ENCODE data around the gene MTARC2. TPM values are rescaled to one million over a fixed set of nuclear protein-coding genes. Genes with fewer than 3 reads are reported as not detected.
A peak's percentile ranks its signal among the peaks of the same experiment; 100 is the strongest.

The MTARC2 gene
- total RNA-seq, 2 donors from 2014 or later, result 30.4 to 32.1 TPM

- H3K4me1 ChIP-seq (ENCODE audit: control insufficient read depth in 1 of 2, low read depth in 2 of 2), result peaks cover 7 to 16% of the 10 kb centered on the region in 2 donors
- no peak for TF ChIP-seq CTCF (IDR thresholded peaks at IDR 0.05)
- peaks cover 3% of the 10 kb centered on the region for H3K36me3 ChIP-seq
- H3K9me3 ChIP-seq, result no peaks in the 10 kb centered on the region
- H3K4me3 ChIP-seq, result no peak overlapping the region
- no peak overlapping the region for H3K27ac ChIP-seq
- DNase-seq (ENCODE audit: low spot score) (no peak), ATAC-seq (ENCODE audit: insufficient number of reproducible peaks, low FRiP score, low read depth) (no peak)
- H3K27me3 ChIP-seq (replicated peaks; ENCODE audit: insufficient read depth), result no peaks in the 10 kb centered on the region
Observed at GRCh38 chr1:220815409-220815808, 67.3 kb downstream of the MTARC2 start.

GRCh38 chr1:220817907-220818306 lies 69.8 kb downstream of the MTARC2 start:
- H3K27me3 ChIP-seq (replicated peaks; ENCODE audit: insufficient read depth), result no peaks in the 10 kb centered on the region
- no peak overlapping the region for H3K27ac ChIP-seq
- ATAC-seq (ENCODE audit: insufficient number of reproducible peaks, low FRiP score, low read depth), result no peak
- H3K9me3 ChIP-seq, result no peaks in the 10 kb centered on the region
- H3K36me3 ChIP-seq, result peaks cover 3% of the 10 kb centered on the region
- TF ChIP-seq CTCF (IDR thresholded peaks at IDR 0.05), result no peak
- no peak for DNase-seq (ENCODE audit: low spot score)
- peaks cover 7 to 16% of the 10 kb centered on the region in 2 donors for H3K4me1 ChIP-seq (ENCODE audit: control insufficient read depth in 1 of 2, low read depth in 2 of 2)
- no peak overlapping the region for H3K4me3 ChIP-seq

- no peak overlapping the region for H3K27ac ChIP-seq
- H3K27me3 ChIP-seq (replicated peaks; ENCODE audit: insufficient read depth), result no peaks in the 10 kb centered on the region
- no peak for TF ChIP-seq CTCF (IDR thresholded peaks at IDR 0.05)
- no peaks in the 10 kb centered on the region for H3K9me3 ChIP-seq
- H3K4me3 ChIP-seq, result no peak overlapping the region
- H3K4me1 ChIP-seq (ENCODE audit: control insufficient read depth in 1 of 2, low read depth in 2 of 2), result peaks cover 7 to 16% of the 10 kb centered on the region in 2 donors
- no peak for DNase-seq (ENCODE audit: low spot score)
- ATAC-seq (ENCODE audit: insufficient number of reproducible peaks, low FRiP score, low read depth), result peak; percentile 46
- H3K36me3 ChIP-seq, result peaks cover 3% of the 10 kb centered on the region
Observed at GRCh38 chr1:220818421-220819173, 70.5 kb downstream of the MTARC2 start.

- peaks cover 7 to 16% of the 10 kb centered on the region in 2 donors for H3K4me1 ChIP-seq (ENCODE audit: control insufficient read depth in 1 of 2, low read depth in 2 of 2)
- no peaks in the 10 kb centered on the region for H3K27me3 ChIP-seq (replicated peaks; ENCODE audit: insufficient read depth)
- DNase-seq (ENCODE audit: low spot score) (no peak), ATAC-seq (ENCODE audit: insufficient number of reproducible peaks, low FRiP score, low read depth) (no peak)
- no peaks in the 10 kb centered on the region for H3K9me3 ChIP-seq
- TF ChIP-seq CTCF (IDR thresholded peaks at IDR 0.05), result no peak
- H3K27ac ChIP-seq, result no peak overlapping the region
- H3K36me3 ChIP-seq, result peaks cover 3% of the 10 kb centered on the region
- no peak overlapping the region for H3K4me3 ChIP-seq
Observed at GRCh38 chr1:220819467-220820026, 71.4 kb downstream of the MTARC2 start.

GRCh38 chr1:220824031-220824989 lies 76.2 kb downstream of the MTARC2 start:
- ATAC-seq (ENCODE audit: insufficient number of reproducible peaks, low FRiP score, low read depth), result no peak
- no peak overlapping the region for H3K27ac ChIP-seq

More at GRCh38 chr1:220824031-220824989, 76.2 kb downstream of the MTARC2 start:
- DNase-seq (ENCODE audit: low spot score), result no peak
- Histone ChIP-seq H3K9me3 (no peaks in the 10 kb centered on the region), H3K27me3 (replicated peaks; ENCODE audit: insufficient read depth) (no peaks in the 10 kb centered on the region), H3K4me3 (no peak overlapping the region), H3K4me1 (ENCODE audit: control insufficient read depth in 1 of 2, low read depth in 2 of 2) (peaks cover 4 to 20% of the 10 kb centered on the region in 2 donors), H3K36me3 (no peaks in the 10 kb centered on the region)
- no peak for TF ChIP-seq CTCF (IDR thresholded peaks at IDR 0.05)
